CD4-positive, alpha-beta T cell (primary cell): ENCODE data around the gene BIRC5. TPM values are rescaled to one million over a fixed set of nuclear protein-coding genes. Genes with fewer than 3 reads are reported as not detected.
A peak's percentile ranks its signal among the peaks of the same experiment; 100 is the strongest.

Source experiments
- ATAC-seq: fragments of 200-7000 bp; cut with Tn5 transposase; one replicate; pipeline ENCODE4 v1.10.0; 2022; ENCODE audit warnings: mild to moderate bottlenecking; ENCODE audit not compliant: poor library complexity
- CTCF ChIA-PET: fragments of 350-600 bp; sonication (Branson Sonifier 250); formaldehyde crosslinking; loops from one replicate; lab custom pipeline; 2021; ENCODE audit warnings: antibody characterized with exemption, inconsistent platforms; lab: Charles Lee
- POLR2A ChIA-PET: fragments of 350-600 bp; sonication (Branson Sonifier 250); formaldehyde crosslinking; loops from one replicate; lab custom pipeline; 2021; ENCODE audit warnings: antibody characterized with exemption, inconsistent platforms; lab: Charles Lee
- DNase-seq, 14 experiments: peaks; one replicate each; pipeline ENCODE4 v3.0.0-alpha.2; 2013 to 2020; ENCODE audit warnings: mixed read lengths in 2 of 14
- H3K27ac ChIP-seq, 2 donors: one replicate each; pipeline versions ENCODE4 v1.5.1 to v1.7.0; 2013; ENCODE audit warnings: low read length in 2 of 2, low read depth in 1 of 2, mild to moderate bottlenecking in 1 of 2
- H3K27me3 ChIP-seq, 2 experiments: 1 replicate in 1 of 2; 2 replicates in 1 of 2; pipeline versions ENCODE4 v1.6.1 to v1.7.0; 2013; ENCODE audit warnings: low read length in 2 of 2, control low read depth in 1 of 2, mild to moderate bottlenecking in 1 of 2, moderate library complexity in 1 of 2; ENCODE audit not compliant: insufficient read depth in 2 of 2, control insufficient read depth in 1 of 2
- H3K36me3 ChIP-seq: one replicate; pipeline ENCODE4 v1.6.1; 2013; ENCODE audit warnings: low read length, control low read depth; ENCODE audit not compliant: insufficient read depth
- H3K4me1 ChIP-seq: one replicate; pipeline ENCODE4 v1.6.1; 2013; ENCODE audit warnings: low read length, control low read depth; ENCODE audit not compliant: insufficient read depth
- H3K4me3 ChIP-seq: one replicate; pipeline ENCODE4 v1.5.1; 2013; ENCODE audit warnings: mild to moderate bottlenecking, low read length, moderate library complexity
- H3K9me3 ChIP-seq, 2 experiments: 1 replicate in 1 of 2; 2 replicates in 1 of 2; pipeline versions ENCODE4 v1.6.1 to v1.7.0; 2013; ENCODE audit warnings: low read length in 2 of 2, mild to moderate bottlenecking in 2 of 2, control low read depth in 1 of 2, moderate library complexity in 1 of 2; ENCODE audit not compliant: control insufficient read depth in 1 of 2, insufficient read depth in 1 of 2
- H3K27ac Mint-ChIP-seq: one replicate; pipeline ENCODE4 v1.8.0; 2020; ENCODE audit warnings: mixed read lengths
- H3K27me3 Mint-ChIP-seq: one replicate; pipeline ENCODE4 v1.8.0; 2021; ENCODE audit warnings: mixed read lengths
- H3K36me3 Mint-ChIP-seq: one replicate; pipeline ENCODE4 v1.8.0; 2021; ENCODE audit warnings: low read depth, mixed read lengths
- H3K4me1 Mint-ChIP-seq: one replicate; pipeline ENCODE4 v1.8.0; 2021; ENCODE audit warnings: low read depth, mixed read lengths
- H3K4me3 Mint-ChIP-seq: one replicate; pipeline ENCODE4 v1.8.0; 2020; ENCODE audit warnings: mild to moderate bottlenecking, mixed read lengths
- H3K9me3 Mint-ChIP-seq: one replicate; pipeline ENCODE4 v1.8.0; 2020; ENCODE audit warnings: mixed read lengths
- intact Hi-C, 2 experiments: fragments of 100-400 bp; cut with DNase I in 1 of 2; cut with micrococcal nuclease in 1 of 2; formaldehyde crosslinking; loops; one replicate each; pipeline versions ENCODE4 v1.15.1 to v1.9.0; 2023 to 2025; cut with DNase I, micrococcal nuclease
- total RNA-seq, 174 experiments: library from RNA in 2 of 174; stranded (reverse) in 2 of 174; gene quantifications; one replicate each; pipeline ENCODE4 v1.2.3 and lab custom pipeline; 2021 to 2026
- TF ChIP-seq, protein P1 (sequence below): fragments of 200-600 bp; IDR thresholded peaks from one replicate; pipeline ENCODE4 v1.8.0; 2022; ENCODE audit warnings: antibody characterized with exemption, mild to moderate bottlenecking

Gene BIRC5
- total RNA-seq, 2 experiments from 2014 or later: 0.39 to 0.41 TPM

DNA sequence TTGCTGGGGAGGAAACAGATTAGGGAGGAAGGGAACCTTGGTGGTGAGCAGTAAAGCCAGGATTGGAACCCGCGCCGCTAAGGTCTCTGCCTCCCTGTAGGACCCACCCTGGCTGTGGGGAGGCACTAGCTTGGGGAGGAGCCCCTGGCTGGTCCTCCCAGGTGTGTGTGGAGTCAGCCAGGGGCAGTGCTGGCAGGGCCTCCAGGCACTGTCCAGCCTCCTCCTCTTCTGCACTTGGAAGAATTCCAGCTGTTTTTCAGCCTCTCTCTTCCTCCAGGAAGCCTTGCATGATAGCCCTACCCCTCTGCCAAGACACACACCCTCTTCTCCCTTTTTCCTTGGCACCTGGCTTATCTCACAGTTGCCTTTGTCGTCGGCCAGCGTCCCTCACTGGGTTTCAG lies 52.2 kb downstream of the BIRC5 start:
- DNase-seq: no peak
- intact Hi-C loops: no loop called here
- ATAC-seq: no peak
- Histone ChIP-seq H3K27me3 (no peaks in the 10 kb centered on the region), H3K9me3 (no peaks in the 10 kb centered on the region), H3K27ac (no peak overlapping the region), H3K4me1 (peaks cover 48% of the 10 kb centered on the region), H3K4me3 (no peak overlapping the region), H3K36me3 (no peaks in the 10 kb centered on the region)
- TF ChIP-seq, protein P1, sequence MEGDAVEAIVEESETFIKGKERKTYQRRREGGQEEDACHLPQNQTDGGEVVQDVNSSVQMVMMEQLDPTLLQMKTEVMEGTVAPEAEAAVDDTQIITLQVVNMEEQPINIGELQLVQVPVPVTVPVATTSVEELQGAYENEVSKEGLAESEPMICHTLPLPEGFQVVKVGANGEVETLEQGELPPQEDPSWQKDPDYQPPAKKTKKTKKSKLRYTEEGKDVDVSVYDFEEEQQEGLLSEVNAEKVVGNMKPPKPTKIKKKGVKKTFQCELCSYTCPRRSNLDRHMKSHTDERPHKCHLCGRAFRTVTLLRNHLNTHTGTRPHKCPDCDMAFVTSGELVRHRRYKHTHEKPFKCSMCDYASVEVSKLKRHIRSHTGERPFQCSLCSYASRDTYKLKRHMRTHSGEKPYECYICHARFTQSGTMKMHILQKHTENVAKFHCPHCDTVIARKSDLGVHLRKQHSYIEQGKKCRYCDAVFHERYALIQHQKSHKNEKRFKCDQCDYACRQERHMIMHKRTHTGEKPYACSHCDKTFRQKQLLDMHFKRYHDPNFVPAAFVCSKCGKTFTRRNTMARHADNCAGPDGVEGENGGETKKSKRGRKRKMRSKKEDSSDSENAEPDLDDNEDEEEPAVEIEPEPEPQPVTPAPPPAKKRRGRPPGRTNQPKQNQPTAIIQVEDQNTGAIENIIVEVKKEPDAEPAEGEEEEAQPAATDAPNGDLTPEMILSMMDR: no peak
- H3K9me3 Mint-ChIP-seq: no peaks in the 10 kb centered on the region
- peak overlapping the region; percentile 53 for H3K27ac Mint-ChIP-seq
- no peaks in the 10 kb centered on the region for H3K27me3 Mint-ChIP-seq
- H3K36me3 Mint-ChIP-seq: no peaks in the 10 kb centered on the region
- ChIA-PET POLR2A (no interaction called here), CTCF (no interaction called here)
- H3K4me3 Mint-ChIP-seq: no peak overlapping the region
- H3K4me1 Mint-ChIP-seq: peaks cover 39% of the 10 kb centered on the region

DNA sequence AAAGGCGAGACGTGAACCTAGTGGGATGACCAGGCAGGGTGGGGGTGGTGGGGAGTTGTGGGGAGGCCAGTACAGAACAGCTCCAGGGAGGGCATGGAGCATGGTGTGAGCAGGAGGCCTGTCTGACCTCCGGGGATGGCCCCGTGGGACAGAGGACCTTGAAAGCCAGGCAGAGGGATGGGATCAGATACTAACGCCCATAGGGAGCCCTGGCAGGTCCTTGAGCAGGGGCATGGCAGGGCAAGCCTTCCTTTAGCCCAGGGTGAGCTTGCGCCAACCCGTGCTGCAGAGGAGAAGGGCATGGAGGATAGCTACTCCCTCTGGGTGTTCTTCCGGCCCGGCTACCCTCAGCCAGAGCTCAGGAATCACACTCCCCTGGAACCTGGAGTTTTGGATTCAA lies 52.7 kb downstream of the BIRC5 start:
- peaks cover 44% of the 10 kb centered on the region for H3K4me1 Mint-ChIP-seq
- peak overlapping the region; percentile 53 for H3K27ac Mint-ChIP-seq

DNA sequence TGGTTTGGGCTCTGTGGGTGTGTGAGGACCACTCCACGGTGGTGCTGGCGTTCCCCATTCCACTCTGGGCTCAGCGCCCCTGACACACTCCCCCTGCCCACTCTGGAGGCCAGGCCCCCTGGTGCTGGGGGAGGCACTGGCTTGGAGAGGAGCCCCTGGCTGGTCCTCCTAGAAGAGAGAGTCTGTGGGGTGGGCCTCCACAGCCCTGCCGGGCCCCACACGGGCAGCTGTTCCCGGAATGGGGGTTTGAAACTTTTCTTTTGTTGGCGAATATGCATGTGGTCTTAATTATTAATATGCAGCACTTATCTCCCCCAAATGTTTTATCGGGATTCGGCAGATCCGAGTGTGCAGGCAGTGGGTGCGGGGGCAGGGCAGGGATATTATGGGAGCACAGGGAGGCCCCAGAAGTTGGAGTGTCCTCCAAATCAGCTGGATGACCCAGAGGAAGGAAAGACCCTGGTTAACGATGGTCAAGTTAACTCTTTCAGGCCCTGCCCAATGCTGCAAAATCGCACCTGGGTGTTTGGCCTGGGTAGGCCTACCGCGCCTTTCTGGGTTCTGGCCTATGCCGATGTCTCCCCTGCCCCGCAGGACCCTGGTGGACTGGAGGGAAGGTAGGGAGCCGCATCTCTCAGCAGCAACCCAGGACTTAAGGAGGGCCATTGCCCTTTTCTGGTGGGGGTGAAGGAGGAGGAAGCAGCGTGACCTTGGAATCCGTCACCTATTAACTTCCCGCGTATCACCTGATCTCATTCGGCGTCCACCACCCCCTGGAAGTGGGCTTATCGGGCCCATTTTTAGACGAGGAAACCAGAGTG lies 53.4 kb downstream of the BIRC5 start:
- H3K36me3 ChIP-seq: no peaks in the 10 kb centered on the region
- DNase-seq (no peak), ATAC-seq (no peak)
- no peaks in the 10 kb centered on the region for H3K9me3 Mint-ChIP-seq
- H3K27me3 ChIP-seq: no peaks in the 10 kb centered on the region
- H3K4me3 ChIP-seq: no peak overlapping the region
- POLR2A ChIA-PET: no interaction called here
- no peak overlapping the region for H3K27ac Mint-ChIP-seq
- TF ChIP-seq, protein P1: no peak
- peaks cover 48% of the 10 kb centered on the region for H3K4me1 ChIP-seq
- H3K36me3 Mint-ChIP-seq: no peaks in the 10 kb centered on the region
- intact Hi-C loops: no loop called here
- no peak overlapping the region for H3K4me3 Mint-ChIP-seq
- CTCF ChIA-PET: no interaction called here
- no peak overlapping the region for H3K27ac ChIP-seq
- no peaks in the 10 kb centered on the region for H3K9me3 ChIP-seq
- no peaks in the 10 kb centered on the region for H3K27me3 Mint-ChIP-seq
- H3K4me1 Mint-ChIP-seq: peaks cover 46% of the 10 kb centered on the region

More for the DNA sequence above, 52.7 kb downstream of the BIRC5 start:
- intact Hi-C loops: no loop called here
- ATAC-seq: no peak
- no peaks in the 10 kb centered on the region for H3K36me3 ChIP-seq
- DNase-seq: no peak
- no peak overlapping the region for H3K27ac ChIP-seq
- H3K4me3 Mint-ChIP-seq: no peak overlapping the region
- peaks cover 48% of the 10 kb centered on the region for H3K4me1 ChIP-seq
- no peaks in the 10 kb centered on the region for H3K27me3 ChIP-seq
- H3K36me3 Mint-ChIP-seq: no peaks in the 10 kb centered on the region
- CTCF ChIA-PET: no interaction called here
- H3K9me3 ChIP-seq: no peaks in the 10 kb centered on the region
- TF ChIP-seq, protein P1: no peak
- no peaks in the 10 kb centered on the region for H3K27me3 Mint-ChIP-seq
- H3K9me3 Mint-ChIP-seq: no peaks in the 10 kb centered on the region
- no peak overlapping the region for H3K4me3 ChIP-seq
- POLR2A ChIA-PET: no interaction called here
